Left ventricle myocardium inferior (tissue), 1 donor: ENCODE data around the gene HOXC13. TPM values are rescaled to one million over a fixed set of nuclear protein-coding genes. Genes with fewer than 3 reads are reported as not detected.
A peak's percentile ranks its signal among the peaks of the same experiment; 100 is the strongest.

Source experiments
- DNase-seq: peaks from one replicate; pipeline ENCODE4 v3.0.0-alpha.2; 2020
- H3K27ac ChIP-seq: fragments of 200-600 bp; replicated peaks from 2 replicates; pipeline ENCODE4 v1.8.0; 2021
- H3K27me3 ChIP-seq: fragments of 200-600 bp; 2 replicates; pipeline ENCODE4 v1.8.0; 2021; ENCODE audit warnings: low read depth
- H3K36me3 ChIP-seq: fragments of 200-600 bp; 2 replicates; pipeline ENCODE4 v1.8.0; 2021
- H3K4me1 ChIP-seq: fragments of 200-600 bp; 2 replicates; pipeline ENCODE4 v1.8.0; 2021
- H3K4me3 ChIP-seq: fragments of 200-600 bp; 2 replicates; pipeline ENCODE4 v1.8.0; 2021; ENCODE audit warnings: mild to moderate bottlenecking, moderate library complexity
- H3K9me3 ChIP-seq: fragments of 200-600 bp; replicated peaks from 2 replicates; pipeline ENCODE4 v1.8.0; 2021
- intact Hi-C: fragments of 100-400 bp; cut with micrococcal nuclease; formaldehyde crosslinking; loops from one replicate; pipeline ENCODE4 v1.11.0; 2022
- long read RNA-seq: library from polyadenylated mRNA; unstranded; transcript quantifications from one replicate; pipeline ENCODE4 v2.0.0, GENCODE V29; 2021
- total RNA-seq: library from RNA; stranded (reverse); fragmentation: NEBNext Ultra II Directional; extraction: Animal tissue kit (Norgen Biotek cat#: 25700); gene quantifications from one replicate; pipeline ENCODE4 v1.2.1, GENCODE V29; 2021
- TF ChIP-seq, protein P1 (sequence below): fragments of 200-600 bp; IDR thresholded peaks from 2 replicates; pipeline ENCODE4 v1.8.0; 2021; ENCODE audit warnings: antibody characterized with exemption, mild to moderate bottlenecking, borderline replicate concordance
- donor health status: DM: no; HTN: yes; CAD: no; lungs with severe emphysema.

HOXC13 gene, protein sequence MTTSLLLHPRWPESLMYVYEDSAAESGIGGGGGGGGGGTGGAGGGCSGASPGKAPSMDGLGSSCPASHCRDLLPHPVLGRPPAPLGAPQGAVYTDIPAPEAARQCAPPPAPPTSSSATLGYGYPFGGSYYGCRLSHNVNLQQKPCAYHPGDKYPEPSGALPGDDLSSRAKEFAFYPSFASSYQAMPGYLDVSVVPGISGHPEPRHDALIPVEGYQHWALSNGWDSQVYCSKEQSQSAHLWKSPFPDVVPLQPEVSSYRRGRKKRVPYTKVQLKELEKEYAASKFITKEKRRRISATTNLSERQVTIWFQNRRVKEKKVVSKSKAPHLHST
- not detected for total RNA-seq
- long read RNA-seq = 0 reads

GRCh38 chr12:53938326-53939140, at the start of gene HOXC13:
HOXC13 (plus strand) TSS chr12:53938831; CDS start chr12:53938907, 76 bp downstream.
- H3K4me3 ChIP-seq = peak within 1 kb of the TSS; percentile 19
- H3K4me1 ChIP-seq = peaks cover 20% of the 10 kb centered on the region
- no peak within 1 kb of the TSS for H3K27ac ChIP-seq
- intact Hi-C loops = no loop called here
- DNase-seq = no peak
- no peaks in the 10 kb centered on the region for H3K36me3 ChIP-seq
- H3K27me3 ChIP-seq = peaks cover 100% of the 10 kb centered on the region
- H3K9me3 ChIP-seq = no peaks in the 10 kb centered on the region
- TF ChIP-seq, protein P1, sequence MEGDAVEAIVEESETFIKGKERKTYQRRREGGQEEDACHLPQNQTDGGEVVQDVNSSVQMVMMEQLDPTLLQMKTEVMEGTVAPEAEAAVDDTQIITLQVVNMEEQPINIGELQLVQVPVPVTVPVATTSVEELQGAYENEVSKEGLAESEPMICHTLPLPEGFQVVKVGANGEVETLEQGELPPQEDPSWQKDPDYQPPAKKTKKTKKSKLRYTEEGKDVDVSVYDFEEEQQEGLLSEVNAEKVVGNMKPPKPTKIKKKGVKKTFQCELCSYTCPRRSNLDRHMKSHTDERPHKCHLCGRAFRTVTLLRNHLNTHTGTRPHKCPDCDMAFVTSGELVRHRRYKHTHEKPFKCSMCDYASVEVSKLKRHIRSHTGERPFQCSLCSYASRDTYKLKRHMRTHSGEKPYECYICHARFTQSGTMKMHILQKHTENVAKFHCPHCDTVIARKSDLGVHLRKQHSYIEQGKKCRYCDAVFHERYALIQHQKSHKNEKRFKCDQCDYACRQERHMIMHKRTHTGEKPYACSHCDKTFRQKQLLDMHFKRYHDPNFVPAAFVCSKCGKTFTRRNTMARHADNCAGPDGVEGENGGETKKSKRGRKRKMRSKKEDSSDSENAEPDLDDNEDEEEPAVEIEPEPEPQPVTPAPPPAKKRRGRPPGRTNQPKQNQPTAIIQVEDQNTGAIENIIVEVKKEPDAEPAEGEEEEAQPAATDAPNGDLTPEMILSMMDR = no peak

DNA sequence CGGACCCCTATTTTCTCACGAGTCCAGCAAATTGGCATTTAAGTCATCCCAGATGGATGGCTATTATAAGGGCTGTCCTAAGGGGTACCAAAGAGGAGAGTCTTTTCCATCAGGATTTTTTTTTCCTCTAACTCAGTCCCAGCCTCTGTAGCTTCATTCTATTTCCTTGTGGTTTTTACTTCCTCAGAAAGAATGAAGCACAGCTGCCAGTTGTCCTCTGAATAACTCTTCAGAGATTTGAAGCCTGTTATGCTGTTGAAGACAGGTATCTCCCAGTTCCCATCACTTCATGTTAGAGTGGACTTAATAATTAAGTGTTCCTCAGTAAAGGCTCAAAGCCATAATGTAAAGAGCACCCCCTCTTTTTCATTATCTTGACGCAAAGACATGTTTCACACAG, 48.5 kb upstream of the HOXC13 start:
- H3K4me1 ChIP-seq = no peaks in the 10 kb centered on the region
- H3K9me3 ChIP-seq = no peaks in the 10 kb centered on the region
- H3K4me3 ChIP-seq = no peak overlapping the region
- no peak overlapping the region for H3K27ac ChIP-seq
- TF ChIP-seq, protein P1 = no peak
- H3K27me3 ChIP-seq = peaks cover 92% of the 10 kb centered on the region
- DNase-seq = no peak
- H3K36me3 ChIP-seq = no peaks in the 10 kb centered on the region
- intact Hi-C loops = no loop called here

DNA sequence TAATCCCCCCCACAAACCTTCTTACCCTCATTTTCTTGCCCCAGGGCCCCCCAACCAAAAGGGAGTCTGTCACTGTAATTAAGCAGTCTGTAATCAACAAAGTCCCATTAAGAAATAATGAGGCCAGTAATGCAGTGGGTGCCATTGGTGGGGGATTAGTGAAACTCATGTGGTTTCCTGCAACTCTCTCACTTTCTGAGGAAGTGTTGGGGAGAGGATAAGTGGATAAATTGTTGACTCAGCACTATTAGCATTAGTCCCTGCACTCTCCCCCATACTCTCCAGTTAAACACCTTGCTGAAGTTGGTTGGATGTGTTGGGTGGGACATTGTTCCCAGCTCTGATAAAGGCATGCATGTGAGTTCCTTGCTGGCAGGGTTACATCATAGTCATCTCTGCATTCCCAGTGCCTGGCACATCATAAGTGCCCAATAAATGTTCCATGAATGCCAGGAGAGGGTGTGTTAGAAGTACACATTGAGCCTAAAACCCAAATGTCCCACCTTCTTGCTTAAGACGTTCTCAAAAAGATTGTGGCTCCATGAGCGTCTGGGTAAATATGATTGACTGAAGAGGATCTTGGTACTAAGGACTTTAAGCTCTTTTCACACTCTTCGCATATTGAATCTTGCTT, 45.8 kb upstream of the HOXC13 start:
- H3K4me3 ChIP-seq = no peak overlapping the region
- H3K27ac ChIP-seq = no peak overlapping the region
- H3K4me1 ChIP-seq = no peaks in the 10 kb centered on the region
- intact Hi-C loops = no loop called here
- peaks cover 94% of the 10 kb centered on the region for H3K27me3 ChIP-seq
- DNase-seq = no peak
- no peaks in the 10 kb centered on the region for H3K36me3 ChIP-seq
- no peaks in the 10 kb centered on the region for H3K9me3 ChIP-seq
- TF ChIP-seq, protein P1 = no peak

- no peak overlapping the region for H3K4me3 ChIP-seq
- intact Hi-C loops = no loop called here
- TF ChIP-seq, protein P1 = no peak
- no peaks in the 10 kb centered on the region for H3K4me1 ChIP-seq
- DNase-seq = no peak
- no peak overlapping the region for H3K27ac ChIP-seq
- no peaks in the 10 kb centered on the region for H3K36me3 ChIP-seq
- no peaks in the 10 kb centered on the region for H3K9me3 ChIP-seq
- H3K27me3 ChIP-seq = peaks cover 98% of the 10 kb centered on the region
These were observed 39.4 kb upstream of the HOXC13 start for GRCh38 chr12:53899230-53899629.

DNA sequence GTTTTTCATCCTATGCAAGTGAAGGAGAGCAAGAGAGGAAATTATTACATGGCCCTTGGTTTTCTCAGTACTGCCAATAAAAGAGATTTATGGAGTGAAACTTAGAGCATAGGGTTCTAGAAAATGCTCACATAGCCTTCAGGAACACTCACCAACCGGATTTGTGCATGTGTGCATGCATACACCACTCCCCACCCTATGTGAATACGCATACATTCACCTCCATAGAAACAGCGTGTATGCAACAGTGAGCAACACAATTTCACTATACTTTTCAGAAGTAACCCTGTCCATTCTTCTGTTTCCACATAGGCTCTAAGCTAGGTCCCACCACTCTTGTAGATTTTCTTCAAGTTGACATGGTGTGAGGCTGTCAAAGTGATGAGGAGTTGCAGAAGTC, 31.5 kb upstream of the HOXC13 start:
- no peaks in the 10 kb centered on the region for H3K36me3 ChIP-seq
- no peaks in the 10 kb centered on the region for H3K4me1 ChIP-seq
- H3K9me3 ChIP-seq = no peaks in the 10 kb centered on the region
- H3K27me3 ChIP-seq = peaks cover 96% of the 10 kb centered on the region
- H3K4me3 ChIP-seq = no peak overlapping the region
- TF ChIP-seq, protein P1 = no peak
- DNase-seq = no peak
- no peak overlapping the region for H3K27ac ChIP-seq
- intact Hi-C loops = no loop called here
